HG02571 (cell line): ENCODE data around the gene C19orf85.
A peak's percentile ranks its signal among the peaks of the same experiment; 100 is the strongest.

ENCODE experiments used
- ATAC-seq: cut with Tn5 transposase; IDR thresholded peaks from one replicate; pipeline ENCODE4 v1.9.1; 2021; ENCODE audit warnings: mild to moderate bottlenecking, moderate library complexity; ENCODE audit not compliant: unreplicated experiment

C19orf85 gene

GRCh38 chr19:55489711-55490477, 25.3 kb upstream of the C19orf85 start:
- no peak for ATAC-seq

- no peak for ATAC-seq
These were observed 24.6 kb upstream of the C19orf85 start for GRCh38 chr19:55488986-55489710.

GRCh38 chr19:55487924-55488687, 23.6 kb upstream of the C19orf85 start, which contains the start of gene SSC5D:
Gene SSC5D (plus strand): TSS chr19:55488436. CDS start chr19:55488590, 154 bp downstream.
- ATAC-seq = no peak

- ATAC-seq = no peak
These were observed 22.7 kb upstream of the C19orf85 start for GRCh38 chr19:55486971-55487923.

GRCh38 chr19:55486043-55486970, 21.8 kb upstream of the C19orf85 start:
- ATAC-seq = no peak

- no peak for ATAC-seq
These were observed 21.0 kb upstream of the C19orf85 start for GRCh38 chr19:55485439-55486011.

- ATAC-seq = peak; percentile 49
These were observed 20.3 kb upstream of the C19orf85 start, which contains the start of gene NAT14 for GRCh38 chr19:55484593-55485438. Gene NAT14 (plus strand): TSS chr19:55485188. CDS start chr19:55485709, 521 bp downstream.

GRCh38 chr19:55483706-55484592, 19.4 kb upstream of the C19orf85 start:
- no peak for ATAC-seq

- ATAC-seq = no peak
These were observed 18.6 kb upstream of the C19orf85 start for GRCh38 chr19:55482967-55483705.

- ATAC-seq = no peak
These were observed 17.8 kb upstream of the C19orf85 start for GRCh38 chr19:55482156-55482961.

GRCh38 chr19:55481794-55482155, 17.2 kb upstream of the C19orf85 start:
- no peak for ATAC-seq

- ATAC-seq = no peak
These were observed 16.7 kb upstream of the C19orf85 start for GRCh38 chr19:55481148-55481793.

- no peak for ATAC-seq
These were observed 15.1 kb upstream of the C19orf85 start for GRCh38 chr19:55479451-55480230.

GRCh38 chr19:55479045-55479444, 14.5 kb upstream of the C19orf85 start:
- no peak for ATAC-seq
